Effector CD4-positive, alpha-beta T cell (primary cell): ENCODE measurements around the gene SHOC2.

Experiments used
- DNase-seq: peaks from one replicate; pipeline ENCODE4 v3.0.0-alpha.2; 2020

SHOC2 gene

GRCh38 chr10:110947061-110947595 is 27.7 kb downstream of the SHOC2 start:
- DNase-seq, result no peak

GRCh38 chr10:110951381-110951780 is 32.0 kb downstream of the SHOC2 start:
- DNase-seq, result no peak

- no peak for DNase-seq
These were observed 38.2 kb downstream of the SHOC2 start for GRCh38 chr10:110957606-110958005.

- no peak for DNase-seq
These were observed 40.3 kb downstream of the SHOC2 start for GRCh38 chr10:110959379-110960332.

- no peak for DNase-seq
These were observed 40.9 kb downstream of the SHOC2 start for GRCh38 chr10:110960333-110960712.

GRCh38 chr10:110962443-110962842 is 43.0 kb downstream of the SHOC2 start:
- no peak for DNase-seq

GRCh38 chr10:110963162-110963561 is 43.8 kb downstream of the SHOC2 start:
- no peak for DNase-seq

GRCh38 chr10:110964681-110965080 is 45.3 kb downstream of the SHOC2 start:
- DNase-seq, result no peak

GRCh38 chr10:110965216-110965615 is 45.8 kb downstream of the SHOC2 start:
- no peak for DNase-seq

GRCh38 chr10:110966146-110966545 is 46.7 kb downstream of the SHOC2 start:
- DNase-seq, result no peak

- no peak for DNase-seq
These were observed 47.7 kb downstream of the SHOC2 start for GRCh38 chr10:110967009-110967630.

GRCh38 chr10:110967645-110968044 is 48.2 kb downstream of the SHOC2 start:
- DNase-seq, result no peak

- no peak for DNase-seq
These were observed 49.8 kb downstream of the SHOC2 start for GRCh38 chr10:110969183-110969582.

- no peak for DNase-seq
These were observed 52.2 kb downstream of the SHOC2 start for GRCh38 chr10:110971638-110972037.

GRCh38 chr10:110972231-110973134 is 53.1 kb downstream of the SHOC2 start:
- no peak for DNase-seq

- DNase-seq, result no peak
These were observed 54.0 kb downstream of the SHOC2 start for GRCh38 chr10:110973400-110973799.

GRCh38 chr10:110976577-110976976 is 57.2 kb downstream of the SHOC2 start:
- no peak for DNase-seq

- DNase-seq, result no peak
These were observed 58.3 kb downstream of the SHOC2 start for GRCh38 chr10:110977662-110978061.

- DNase-seq, result no peak
These were observed 58.8 kb downstream of the SHOC2 start for GRCh38 chr10:110978204-110978603.

GRCh38 chr10:110979611-110980010 is 60.2 kb downstream of the SHOC2 start:
- DNase-seq, result no peak

- DNase-seq, result no peak
These were observed 61.4 kb downstream of the SHOC2 start for GRCh38 chr10:110980807-110981206.

GRCh38 chr10:110983466-110983865 is 64.1 kb downstream of the SHOC2 start:
- DNase-seq, result no peak
